ENCODE data around the gene RPS10. TPM values are rescaled to one million over a fixed set of nuclear protein-coding genes. Genes with fewer than 3 reads are reported as not detected.

RPS10 gene
- total RNA-seq, 3 donors from 2014 or later (not counting 1 experiment from before 2014, with no cell fraction given) = 916 to 1,058 (median 1,045) TPM

GRCh38 chr6:34463299-34463698 is 37.4 kb upstream of the RPS10 start:
- ATAC-seq = no peak
- Mint-ChIP-seq H3K36me3 (no peaks in the 10 kb centered on the region), H3K9me3 (no peaks in the 10 kb centered on the region), H3K4me1 (peaks cover 0 to 6% of the 10 kb centered on the region in 2 donors), H3K27me3 (ENCODE audit: low read depth in 2 of 2) (peaks cover 15 to 16% of the 10 kb centered on the region in 2 donors), H3K4me3 (no peak overlapping the region), H3K27ac (no peak overlapping the region)
- H3K36me3 ChIP-seq (ENCODE audit: control insufficient read depth, insufficient read depth, low read length) = no peaks in the 10 kb centered on the region
- WGBS (ENCODE audit: insufficient coverage) = 100% methylated on average over 2 of the region's 2 CpGs
- no peak overlapping the region for H3K4me3 ChIP-seq (ENCODE audit: low read length)
- H3K9me3 ChIP-seq (ENCODE audit: control insufficient read depth, insufficient read depth, low read length) = no peaks in the 10 kb centered on the region
- no peak overlapping the region for H3K27ac ChIP-seq (ENCODE audit: low read length)
- no peak for DNase-seq
- TF ChIP-seq CTCF (IDR thresholded peaks at IDR 0.05) = no peak
- intact Hi-C loops (cut with micrococcal nuclease) = loop anchor here (5.0 to 10.0 kb wide), 2 partner anchors 742 to 779 kb away; no protein-coding TSS in a partner anchor
- H3K27me3 ChIP-seq (ENCODE audit: control insufficient read depth, insufficient read depth, low read length) = no peaks in the 10 kb centered on the region
- H3K4me1 ChIP-seq (ENCODE audit: control insufficient read depth, insufficient read depth, low read length) = peaks cover 24% of the 10 kb centered on the region

GRCh38 chr6:34462551-34462971 is 36.7 kb upstream of the RPS10 start:
- DNase-seq = no peak
- H3K36me3 Mint-ChIP-seq = no peaks in the 10 kb centered on the region
- no peak overlapping the region for H3K27ac Mint-ChIP-seq
- no peaks in the 10 kb centered on the region for H3K27me3 ChIP-seq (ENCODE audit: control insufficient read depth, insufficient read depth, low read length)
- H3K4me1 Mint-ChIP-seq = peaks cover 0 to 5% of the 10 kb centered on the region in 2 donors
- intact Hi-C loops (cut with micrococcal nuclease) = loop anchor here (5.0 to 10.0 kb wide), 2 partner anchors 742 to 780 kb away; no protein-coding TSS in a partner anchor
- 66% methylated on average over 5 of the region's 6 CpGs for WGBS (ENCODE audit: insufficient coverage)
- peaks cover 20% of the 10 kb centered on the region for H3K4me1 ChIP-seq (ENCODE audit: control insufficient read depth, insufficient read depth, low read length)
- ATAC-seq = no peak
- peaks cover 15 to 16% of the 10 kb centered on the region in 2 donors for H3K27me3 Mint-ChIP-seq (ENCODE audit: low read depth in 2 of 2)
- no peak for TF ChIP-seq CTCF (IDR thresholded peaks at IDR 0.05)
- H3K27ac ChIP-seq (ENCODE audit: low read length) = no peak overlapping the region
- no peaks in the 10 kb centered on the region for H3K36me3 ChIP-seq (ENCODE audit: control insufficient read depth, insufficient read depth, low read length)
- H3K9me3 Mint-ChIP-seq = no peaks in the 10 kb centered on the region
- no peak overlapping the region for H3K4me3 ChIP-seq (ENCODE audit: low read length)
- H3K4me3 Mint-ChIP-seq = no peak overlapping the region
- H3K9me3 ChIP-seq (ENCODE audit: control insufficient read depth, insufficient read depth, low read length) = no peaks in the 10 kb centered on the region

GRCh38 chr6:34462010-34462409 is 36.1 kb upstream of the RPS10 start:
- Mint-ChIP-seq H3K27ac (no peak overlapping the region), H3K9me3 (no peaks in the 10 kb centered on the region), H3K4me1 (peaks cover 0 to 5% of the 10 kb centered on the region in 2 donors), H3K4me3 (no peak overlapping the region), H3K27me3 (ENCODE audit: low read depth in 2 of 2) (peaks cover 15 to 16% of the 10 kb centered on the region in 2 donors), H3K36me3 (no peaks in the 10 kb centered on the region)
- ATAC-seq (no peak), DNase-seq (no peak)
- WGBS (ENCODE audit: insufficient coverage) = 91% methylated on average over 6 of the region's 6 CpGs
- no peak overlapping the region for H3K27ac ChIP-seq (ENCODE audit: low read length)
- intact Hi-C loops (cut with micrococcal nuclease) = loop anchor here (5.0 to 10.0 kb wide), 2 partner anchors 743 to 780 kb away; no protein-coding TSS in a partner anchor
- no peak overlapping the region for H3K4me3 ChIP-seq (ENCODE audit: low read length)
- no peaks in the 10 kb centered on the region for H3K27me3 ChIP-seq (ENCODE audit: control insufficient read depth, insufficient read depth, low read length)
- no peak for TF ChIP-seq CTCF (IDR thresholded peaks at IDR 0.05)
- H3K9me3 ChIP-seq (ENCODE audit: control insufficient read depth, insufficient read depth, low read length) = no peaks in the 10 kb centered on the region
- H3K36me3 ChIP-seq (ENCODE audit: control insufficient read depth, insufficient read depth, low read length) = no peaks in the 10 kb centered on the region
- H3K4me1 ChIP-seq (ENCODE audit: control insufficient read depth, insufficient read depth, low read length) = peaks cover 19% of the 10 kb centered on the region

Data from natural killer cell (primary cell).